ENCODE results near the gene PFDN1.

PFDN1 gene

DNA sequence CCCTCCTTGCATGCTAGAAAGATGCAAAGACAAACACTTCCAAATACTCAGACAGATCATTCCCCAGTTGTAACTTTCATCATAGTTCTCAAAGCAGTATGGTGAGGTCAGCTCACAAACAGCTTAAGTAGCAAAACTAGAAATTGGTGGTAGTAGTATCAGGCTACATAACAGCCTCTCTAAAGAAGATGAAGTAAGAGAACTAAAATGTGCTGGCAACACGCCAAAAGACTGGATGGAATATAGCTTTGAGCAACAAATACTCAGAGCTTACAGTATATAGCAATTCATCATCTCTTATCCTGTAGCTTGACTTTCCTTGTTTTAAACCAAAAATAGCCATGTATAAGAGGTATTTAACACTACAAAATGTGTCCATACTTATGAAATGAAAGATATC, 7.5 kb downstream of the PFDN1 start:
- DNase-seq = peak; percentile 95

DNA sequence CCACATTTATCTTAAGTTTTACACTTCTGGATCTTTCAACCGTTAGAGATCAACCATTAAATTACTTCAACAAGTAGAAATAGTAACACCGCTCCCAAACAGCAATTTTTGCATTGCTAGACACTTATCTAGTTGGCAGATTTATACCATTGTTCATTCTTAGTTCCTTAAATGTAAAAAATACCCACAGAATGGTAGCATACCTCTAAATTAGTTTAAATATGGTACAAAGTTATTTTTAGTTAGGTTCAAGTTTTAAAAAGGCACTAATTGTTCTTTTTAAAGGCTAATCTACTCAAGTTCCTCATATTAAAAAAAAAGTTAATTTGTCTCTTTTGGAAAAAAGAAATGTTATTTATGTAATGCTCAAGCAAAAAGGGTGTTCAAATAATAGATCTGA, 8.1 kb downstream of the PFDN1 start:
- DNase-seq = no peak

DNA sequence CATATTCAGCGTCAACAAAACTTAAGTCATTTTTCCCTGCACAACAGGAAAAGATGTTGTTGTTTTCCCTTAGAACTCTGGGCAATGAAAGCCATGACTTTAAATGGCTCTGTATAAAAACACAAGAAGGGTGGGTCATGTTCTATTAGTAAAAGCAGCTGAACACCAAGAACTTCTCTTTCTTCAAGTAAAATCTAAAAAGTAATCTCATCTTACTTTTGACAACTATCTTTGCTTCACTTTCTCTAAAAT, 9.1 kb downstream of the PFDN1 start:
- DNase-seq = no peak

DNA sequence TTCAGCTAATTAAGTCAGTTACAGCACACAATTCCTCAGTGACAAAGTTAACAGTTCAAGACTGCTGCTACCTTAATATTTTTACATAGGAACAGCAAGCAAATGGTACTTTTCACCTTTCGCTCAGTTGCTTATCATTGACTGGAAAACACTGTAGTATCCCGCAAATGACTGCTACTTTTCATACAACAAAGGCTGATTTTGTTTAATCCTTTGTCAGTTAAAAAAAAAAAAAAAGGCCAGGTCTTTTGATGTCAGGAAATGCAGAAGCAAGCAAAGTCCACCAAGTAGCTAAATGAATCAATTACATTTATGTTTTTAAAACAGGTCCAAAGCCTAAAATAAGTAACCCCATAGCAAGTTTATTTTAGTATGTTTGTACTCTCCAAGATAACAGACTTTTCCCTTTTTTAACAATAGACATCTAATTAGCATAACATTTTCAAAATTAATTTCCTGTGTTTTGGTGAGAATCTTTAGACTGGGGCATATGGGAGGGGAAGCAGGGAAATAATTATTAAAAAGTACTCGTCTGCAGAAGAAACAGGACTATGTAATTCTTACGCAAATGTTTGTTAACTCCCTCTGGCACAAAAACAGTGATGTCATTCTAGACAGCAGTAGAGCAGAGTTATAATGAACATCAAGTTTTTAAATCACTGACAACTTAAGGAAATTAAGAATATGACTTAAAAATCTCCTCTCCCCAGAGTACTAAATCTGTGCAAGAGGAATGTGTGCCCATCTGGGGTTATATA, 9.6 kb downstream of the PFDN1 start:
- peak; percentile 41 for DNase-seq

DNA sequence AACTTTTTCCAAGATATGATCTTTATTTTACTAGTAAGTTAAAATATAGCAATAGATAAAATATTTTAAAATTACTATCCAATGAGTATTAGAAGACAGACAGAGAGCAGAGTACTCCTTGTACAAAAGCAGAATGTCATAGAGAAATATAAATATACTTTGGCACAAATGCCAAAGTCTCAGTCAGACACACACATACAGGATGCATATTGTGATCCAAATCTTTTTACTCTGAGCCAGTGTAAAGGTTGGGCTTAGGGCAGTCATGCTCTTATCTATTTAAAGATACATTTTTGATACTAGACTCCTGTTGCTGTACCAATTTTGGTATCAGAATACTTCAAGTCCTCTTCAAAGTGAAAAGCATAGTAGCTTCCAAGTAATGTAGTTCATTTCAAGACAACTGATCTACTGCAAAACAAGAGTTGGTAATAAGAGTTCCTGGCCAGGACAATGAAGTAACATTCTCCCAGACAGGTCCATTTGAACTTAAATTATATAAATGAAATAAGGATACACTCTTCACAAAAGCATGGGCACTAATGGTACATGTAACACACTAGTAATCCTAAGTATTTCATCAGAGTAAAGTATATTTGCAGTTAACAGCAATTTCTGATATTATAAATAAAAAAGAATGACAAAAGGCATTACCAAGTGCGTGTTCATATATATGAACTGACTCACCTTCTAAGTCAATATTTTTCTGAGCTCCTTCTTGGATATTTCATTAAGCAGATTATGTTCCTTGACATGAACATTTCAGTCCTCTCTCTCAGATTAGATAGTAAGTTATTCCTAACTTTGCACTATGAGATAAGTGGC, 10.5 kb downstream of the PFDN1 start:
- peak; percentile 54 for DNase-seq

DNA sequence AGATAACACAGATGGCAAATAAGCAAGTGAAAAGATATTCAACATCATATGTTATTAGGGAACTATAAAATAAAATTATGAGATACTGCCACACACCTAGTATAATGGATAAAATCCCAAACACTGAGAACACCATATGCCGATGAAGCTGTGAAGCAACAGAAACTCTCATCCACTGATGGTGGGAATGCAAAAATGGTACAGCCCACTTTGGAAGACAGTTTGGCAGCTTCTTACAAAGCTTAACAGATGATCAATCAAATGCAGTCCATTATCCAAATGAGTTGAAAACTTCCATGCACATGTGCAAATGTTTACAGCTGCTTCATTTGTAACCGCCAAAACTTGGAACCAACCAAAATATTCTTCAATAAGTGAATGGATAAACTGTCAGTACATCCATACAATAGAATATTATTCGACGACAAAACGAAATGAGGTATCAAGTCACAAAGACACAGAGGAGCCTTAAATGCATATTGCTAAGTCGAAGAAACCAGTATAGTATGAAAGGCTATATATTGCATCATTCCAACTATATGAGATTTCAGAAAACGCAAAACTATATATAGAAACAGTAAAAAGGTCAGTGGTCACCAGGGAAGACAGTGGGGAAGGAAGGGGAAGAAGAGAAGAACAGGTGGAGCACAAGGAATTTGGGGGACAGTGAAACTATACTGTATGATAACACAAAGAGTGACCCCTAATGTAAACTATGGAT, 14.9 kb downstream of the PFDN1 start:
- DNase-seq = no peak

DNA sequence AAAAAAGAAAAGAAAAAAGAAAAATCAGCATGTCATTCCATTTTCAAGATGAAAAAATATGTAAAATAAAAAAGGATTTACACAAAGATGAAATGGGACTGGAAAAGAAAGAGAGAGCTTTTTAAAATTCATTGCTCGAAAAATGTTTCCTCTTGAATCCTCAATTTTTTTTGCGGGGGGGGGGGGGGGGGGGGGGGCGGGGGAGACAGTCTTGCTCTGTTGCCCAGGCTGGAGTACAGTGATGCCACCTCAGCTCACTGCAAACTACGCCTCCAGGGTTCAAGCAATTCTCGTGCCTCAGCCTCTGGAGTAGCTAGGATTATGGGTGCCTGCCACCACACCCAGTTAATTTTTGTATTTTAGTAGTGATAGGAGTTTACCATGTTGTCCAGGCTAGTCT, 16.5 kb downstream of the PFDN1 start:
- no peak for DNase-seq

GRCh38 chr5:140284013-140284412, 18.9 kb downstream of the PFDN1 start:
- DNase-seq = no peak

DNA sequence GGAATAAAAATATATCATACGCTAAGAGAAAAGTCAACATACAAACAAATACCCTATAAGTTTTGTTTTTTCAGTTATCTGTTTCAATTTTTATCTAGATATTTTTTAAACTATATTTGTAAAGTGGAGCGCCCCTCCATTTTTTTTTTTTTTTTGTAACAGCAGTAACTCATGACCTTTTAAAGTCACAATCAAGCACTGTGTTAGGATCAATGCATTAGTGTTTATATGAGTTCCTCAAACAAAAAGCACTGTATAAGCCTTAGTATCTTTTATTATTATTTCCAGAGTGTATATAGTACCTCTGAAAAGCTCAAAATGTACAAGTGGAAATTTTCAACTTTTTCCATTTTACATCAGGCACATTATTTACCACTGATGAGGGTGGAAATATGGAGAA, 20.6 kb downstream of the PFDN1 start:
- no peak for DNase-seq

- DNase-seq = no peak
Observed at GRCh38 chr5:140275837-140276236, 27.1 kb downstream of the PFDN1 start.

GRCh38 chr5:140273401-140273877, 29.5 kb downstream of the PFDN1 start:
- DNase-seq = no peak

GRCh38 chr5:140270008-140270407, 32.9 kb downstream of the PFDN1 start:
- DNase-seq = no peak

DNA sequence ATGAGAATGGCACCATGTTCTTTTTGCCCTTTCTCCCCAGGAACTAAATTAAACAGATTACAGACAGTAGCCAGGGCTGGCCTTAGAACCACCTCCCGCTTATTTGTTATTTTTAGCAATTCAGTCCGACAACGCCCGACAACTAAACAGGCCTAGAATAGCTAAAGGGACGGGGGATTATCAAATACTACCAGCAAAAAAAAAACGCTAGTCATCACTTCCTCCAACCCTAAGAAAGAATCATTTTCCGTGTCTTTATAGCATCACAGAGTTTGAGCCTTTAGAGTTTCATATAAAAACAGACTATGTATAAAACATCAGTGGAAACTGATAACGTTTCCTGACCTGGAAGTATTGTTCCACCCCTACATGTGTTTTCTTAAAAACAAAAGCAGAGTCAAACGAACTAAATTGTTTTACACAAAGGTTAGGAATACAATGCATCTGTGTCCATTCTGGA, 35.3 kb downstream of the PFDN1 start:
- DNase-seq = no peak

- no peak for DNase-seq
Observed at GRCh38 chr5:140267201-140267540, 35.7 kb downstream of the PFDN1 start.

- DNase-seq = no peak
Observed at GRCh38 chr5:140266471-140267200, 36.3 kb downstream of the PFDN1 start.

DNA sequence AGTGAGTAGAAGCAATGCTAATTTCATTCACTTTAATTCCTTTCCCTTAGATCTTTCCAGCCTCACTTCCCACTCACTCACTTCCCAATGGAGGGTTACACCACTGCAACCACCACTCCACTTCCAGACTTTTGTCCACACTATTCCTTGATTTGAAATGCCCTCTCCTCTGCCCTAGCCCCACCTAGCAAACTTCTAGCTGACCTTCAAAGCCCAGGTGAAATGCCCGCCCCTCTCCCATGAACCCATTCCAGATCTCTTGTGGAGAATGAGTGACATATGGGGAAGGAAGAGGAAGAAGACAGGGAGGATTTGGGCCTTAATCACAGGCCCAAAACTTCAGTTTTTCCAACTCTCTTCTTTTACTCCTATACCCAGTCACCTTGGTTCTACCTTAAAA, 37.1 kb downstream of the PFDN1 start:
- no peak for DNase-seq

- no peak for DNase-seq
Observed at GRCh38 chr5:140262839-140263238, 40.1 kb downstream of the PFDN1 start.

DNA sequence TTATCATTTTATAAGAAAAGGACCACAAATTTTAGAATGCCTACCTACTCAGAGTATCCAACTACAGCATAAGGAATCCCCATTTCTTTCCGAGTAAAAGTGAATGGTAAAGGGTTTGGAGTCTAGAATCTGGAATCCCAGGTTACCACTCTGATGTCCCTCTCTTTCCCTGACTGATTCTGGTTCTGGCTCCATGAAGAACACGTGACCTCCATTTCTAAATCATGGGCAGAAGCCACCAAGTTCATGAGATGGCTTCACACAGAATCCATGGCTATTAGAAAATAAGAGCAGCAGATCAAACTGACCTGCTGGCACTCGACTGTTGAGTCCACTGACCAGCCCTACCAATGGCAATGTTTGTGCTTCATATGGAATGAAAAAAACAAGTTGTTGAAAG, 40.7 kb downstream of the PFDN1 start:
- DNase-seq = no peak

DNA sequence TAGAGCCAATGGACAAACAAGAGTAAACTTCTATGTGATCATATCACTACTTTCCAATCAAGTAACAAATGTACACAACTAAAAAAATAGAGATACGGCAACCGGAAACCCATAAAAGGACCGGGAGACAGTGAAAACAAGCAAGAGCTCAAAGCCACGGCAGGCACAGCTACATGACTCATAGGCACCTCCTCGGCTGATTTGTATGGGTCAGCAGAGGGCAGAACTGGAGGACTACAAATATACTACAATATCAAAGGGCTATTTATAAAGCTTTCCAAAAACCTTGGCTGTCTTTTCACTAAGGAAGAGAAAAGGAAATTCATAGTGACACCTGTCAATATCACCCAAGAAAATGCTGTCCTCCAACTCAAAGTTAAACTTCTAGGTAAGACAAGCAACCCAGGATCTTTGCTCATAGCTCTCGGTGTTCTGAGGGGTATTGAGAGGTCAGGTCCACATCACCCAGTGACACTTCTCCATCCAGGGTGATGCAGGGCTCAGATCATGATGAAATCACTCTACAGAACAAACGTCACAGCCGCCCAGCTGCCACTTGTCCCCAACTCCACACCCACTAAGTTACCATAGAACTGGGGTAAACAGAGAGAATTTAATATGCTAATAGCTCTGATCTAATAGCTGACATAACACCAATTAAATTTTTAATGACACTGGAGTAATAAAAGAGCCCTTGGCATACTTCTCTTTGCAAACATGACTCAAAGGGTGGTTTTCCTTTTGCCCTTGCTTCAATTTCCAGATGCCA, 41.3 kb downstream of the PFDN1 start:
- DNase-seq = peak; percentile 94

- DNase-seq = no peak
Observed at GRCh38 chr5:140260089-140260656, 42.7 kb downstream of the PFDN1 start.

- DNase-seq = no peak
Observed at GRCh38 chr5:140259500-140259899, 43.4 kb downstream of the PFDN1 start.

DNA sequence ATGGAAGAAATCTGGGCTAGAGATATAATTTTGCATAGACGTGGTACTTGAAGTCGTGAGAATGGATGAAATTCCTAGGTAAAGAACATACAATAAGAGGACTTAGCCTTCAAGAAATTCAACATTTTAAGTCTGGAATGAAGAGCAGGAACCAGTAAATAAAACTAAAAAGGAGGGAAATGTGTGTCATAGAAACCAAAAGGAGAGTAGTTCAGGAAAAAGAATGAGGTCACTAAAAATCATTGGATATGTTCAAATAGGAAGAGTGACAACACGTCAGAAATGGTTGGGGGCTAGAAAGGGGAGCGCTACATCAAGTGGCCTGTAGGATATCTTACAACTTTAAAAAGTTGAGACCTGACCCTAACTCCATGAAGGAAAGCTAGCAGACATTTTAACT, 44.0 kb downstream of the PFDN1 start:
- no peak for DNase-seq

Measured in kidney glomerular epithelial cell (primary cell).